ENCODE results near the gene DAZAP1. TPM values are rescaled to one million over a fixed set of nuclear protein-coding genes. Genes with fewer than 3 reads are reported as not detected.
A peak's percentile ranks its signal among the peaks of the same experiment; 100 is the strongest.
"Not testable (repeated sequence)": the region's sequence is repeated elsewhere in the genome, so short reads cannot be mapped to it uniquely, and the experiment has no call there.

DAZAP1 gene
- total RNA-seq, 4 donors from 2014 or later = 28.6 to 60.5 (median 48.2) TPM

- TF ChIP-seq POLR2A (IDR thresholded peaks at IDR 0.05) (no peak), CTCF (IDR thresholded peaks at IDR 0.05) (no peak)
- no peak for DNase-seq (ENCODE audit: low spot score in 2 of 2)
- WGBS, 2 donors = 86 to 89% methylated on average over 20 to 21 of the region's 21 CpGs
- intact Hi-C loops (cut with DNase I; ENCODE audit: low total_unique reads) = no loop called here
- H3K4me3 ChIP-seq (ENCODE audit: low read depth, poor library complexity, severe bottlenecking) = no peak overlapping the region
Observed at GRCh38 chr19:1435378-1435989, 28.1 kb downstream of the DAZAP1 start.

- intact Hi-C loops (cut with DNase I; ENCODE audit: low total_unique reads) = no loop called here
- H3K4me3 ChIP-seq (ENCODE audit: low read depth, poor library complexity, severe bottlenecking) = no peak overlapping the region
- DNase-seq (ENCODE audit: low spot score in 2 of 2) = no peak
- WGBS, 2 donors = 54 to 56% methylated on average over 8 of the region's 8 CpGs
- no peak for TF ChIP-seq CTCF (IDR thresholded peaks at IDR 0.05)
- no peak for TF ChIP-seq POLR2A (IDR thresholded peaks at IDR 0.05)
Observed at GRCh38 chr19:1437609-1438008, 30.2 kb downstream of the DAZAP1 start.

GRCh38 chr19:1438035-1438932 is 30.9 kb downstream of the DAZAP1 start, which contains the start of gene RPS15:
RPS15 (plus strand) TSS chr19:1438396; CDS start chr19:1438426, 30 bp downstream.
- WGBS, 2 donors = 0 to 1% methylated on average over 44 to 72 of the region's 100 CpGs
- TF ChIP-seq CTCF (IDR thresholded peaks at IDR 0.05) (peak in 1 of 3 donors; percentile 94), POLR2A (IDR thresholded peaks at IDR 0.05) (peak in 1 of 2 donors; percentile 74)
- DNase-seq (ENCODE audit: low spot score in 2 of 2) = peak; percentile 91 to 99
- intact Hi-C loops (cut with DNase I; ENCODE audit: low total_unique reads) = no loop called here
- peak within 1 kb of the TSS; percentile 93 for H3K4me3 ChIP-seq (ENCODE audit: low read depth, poor library complexity, severe bottlenecking)

GRCh38 chr19:1438933-1439354 is 31.6 kb downstream of the DAZAP1 start:
- TF ChIP-seq CTCF (IDR thresholded peaks at IDR 0.05) (no peak), POLR2A (IDR thresholded peaks at IDR 0.05) (no peak)
- peak overlapping the region; percentile 93 for H3K4me3 ChIP-seq (ENCODE audit: low read depth, poor library complexity, severe bottlenecking)
- 1 to 3% methylated on average over 13 to 16 of the region's 26 CpGs for WGBS, 2 donors
- intact Hi-C loops (cut with DNase I; ENCODE audit: low total_unique reads) = no loop called here
- no peak for DNase-seq (ENCODE audit: low spot score in 2 of 2)

- WGBS, 2 donors = 74 to 81% methylated on average over 52 to 57 of the region's 57 CpGs
- peak overlapping the region; percentile 93 for H3K4me3 ChIP-seq (ENCODE audit: low read depth, poor library complexity, severe bottlenecking)
- intact Hi-C loops (cut with DNase I; ENCODE audit: low total_unique reads); DNase-seq (ENCODE audit: low spot score in 2 of 2): not testable (repeated sequence)
Observed at GRCh38 chr19:1439525-1440417, 32.4 kb downstream of the DAZAP1 start.

Measured in lower leg skin (tissue), 4 donors.